ENCODE data around the gene SIN3B.

DNA sequence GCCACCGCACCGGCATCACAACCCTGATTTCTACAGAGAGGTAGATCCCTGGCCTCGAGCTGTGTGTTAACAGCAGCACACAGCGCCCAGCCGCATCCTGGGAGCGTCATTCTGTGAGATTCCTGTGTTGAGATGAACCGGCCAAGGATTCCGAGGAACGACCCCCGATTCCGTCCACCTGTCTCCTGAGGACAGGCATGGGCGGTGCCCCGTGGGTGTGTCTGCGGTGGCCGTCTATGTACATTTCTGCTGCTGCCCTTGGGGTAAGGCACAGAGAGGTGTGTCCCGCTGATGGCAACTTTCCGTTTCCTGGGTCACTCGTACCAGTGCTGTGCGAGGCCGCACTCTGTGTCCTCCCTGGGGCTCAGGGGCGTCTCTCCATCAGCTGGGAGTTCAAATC lies 43.5 kb downstream of the SIN3B start:
- TF ChIP-seq TAF1 (IDR thresholded peaks at IDR 0.05; ENCODE audit: borderline replicate concordance, low read depth, low read length) = no peak
- TF ChIP-seq POLR2AphosphoS5 (IDR thresholded peaks at IDR 0.05; ENCODE audit: low read depth, low read length) = no peak
- no peak for TF ChIP-seq POLR2A (IDR thresholded peaks at IDR 0.05; ENCODE audit: low read depth, low read length)
